Measurements from ENCODE around the gene FILIP1L. TPM values are rescaled to one million over a fixed set of nuclear protein-coding genes. Genes with fewer than 3 reads are reported as not detected.
A peak's percentile ranks its signal among the peaks of the same experiment; 100 is the strongest.

Gene FILIP1L
- total RNA-seq, 1 experiment from 2014 or later, result 0.17 TPM

GRCh38 chr3:99900248-99900647 lies 214.1 kb downstream of the FILIP1L start:
- Histone ChIP-seq H3K27ac (ENCODE audit: low read depth, low read length) (no peak overlapping the region; the same call in 1 of the 2 replicates), H3K9me3 (ENCODE audit: control insufficient read depth in 1 of 2, insufficient read depth in 1 of 2, low read depth in 1 of 2, low read length in 2 of 2) (no peaks in the 10 kb centered on the region), H3K4me1 (ENCODE audit: control insufficient read depth in 1 of 2, insufficient read depth in 2 of 2, low read length in 2 of 2) (peaks cover 32 to 38% of the 10 kb centered on the region in 2 experiments), H3K27me3 (ENCODE audit: insufficient read depth, low read length) (no peaks in the 10 kb centered on the region), H3K36me3 (ENCODE audit: control insufficient read depth in 1 of 2, insufficient read depth in 2 of 2, low read length in 2 of 2) (no peaks in the 10 kb centered on the region), H3K4me3 (replicated peaks in 1 of 2; ENCODE audit: low read depth in 1 of 2, low read length in 2 of 2) (no peak overlapping the region), H3K9me2 (ENCODE audit: insufficient read depth) (no peaks in the 10 kb centered on the region), H4K20me1 (ENCODE audit: insufficient read depth) (no peaks in the 10 kb centered on the region), H3K4me2 (ENCODE audit: low read length) (peak overlapping the region; percentile 76), H3K79me2 (ENCODE audit: insufficient read depth, low read length) (peaks cover 19% of the 10 kb centered on the region; the same call in 1 of the 2 replicates), H2AFZ (ENCODE audit: low read depth, low read length, poor library complexity, severe bottlenecking) (no peak overlapping the region), H3K9ac (ENCODE audit: low read length) (0 out of 2 replicates have a peak overlapping the region, but pooled peaks have one; percentile 20)
- intact Hi-C loops (cut with micrococcal nuclease), result no loop called here
- ChIA-PET CTCF (interaction anchor here (1.3 kb wide), 1 partner anchor 57 kb away, joined by 3 read pairs; no protein-coding TSS in a partner anchor), POLR2A (no interaction called here), RAD21 (ENCODE audit: low non-redundant PET in 1 of 2, low total read pairs in 2 of 2, uncharacterized antibody in 2 of 2, unreplicated experiment in 2 of 2) (no interaction called here)
- no TSS peak for BruUV-seq (replicated peaks)
- DNase-seq (ENCODE audit: low read depth, low spot score), result no peak
- TF ChIP-seq MAX (IDR thresholded peaks at IDR 0.05), result no peak
- ATAC-seq, result no peak

- H3K4me1 ChIP-seq (ENCODE audit: control insufficient read depth in 1 of 2, insufficient read depth in 2 of 2, low read length in 2 of 2), result peaks cover 32 to 43% of the 10 kb centered on the region in 2 experiments
- ATAC-seq, result no peak
Observed at GRCh38 chr3:99899603-99900002, 214.7 kb downstream of the FILIP1L start.

More at GRCh38 chr3:99899603-99900002, 214.7 kb downstream of the FILIP1L start:
- BruUV-seq (replicated peaks), result no TSS peak
- Histone ChIP-seq H3K79me2 (ENCODE audit: insufficient read depth, low read length) (peaks cover 17% of the 10 kb centered on the region; the same call in 1 of the 2 replicates), H4K20me1 (ENCODE audit: insufficient read depth) (no peaks in the 10 kb centered on the region), H2AFZ (ENCODE audit: low read depth, low read length, poor library complexity, severe bottlenecking) (no peak overlapping the region), H3K9me3 (ENCODE audit: control insufficient read depth in 1 of 2, insufficient read depth in 1 of 2, low read depth in 1 of 2, low read length in 2 of 2) (no peaks in the 10 kb centered on the region), H3K4me3 (replicated peaks in 1 of 2; ENCODE audit: low read depth in 1 of 2, low read length in 2 of 2) (no peak overlapping the region), H3K27ac (ENCODE audit: low read depth, low read length) (no peak overlapping the region), H3K9me2 (ENCODE audit: insufficient read depth) (no peaks in the 10 kb centered on the region), H3K9ac (ENCODE audit: low read length) (no peak overlapping the region), H3K27me3 (ENCODE audit: insufficient read depth, low read length) (no peaks in the 10 kb centered on the region), H3K36me3 (ENCODE audit: control insufficient read depth in 1 of 2, insufficient read depth in 2 of 2, low read length in 2 of 2) (no peaks in the 10 kb centered on the region), H3K4me2 (ENCODE audit: low read length) (no peak overlapping the region)
- DNase-seq (ENCODE audit: low read depth, low spot score), result no peak
- ChIA-PET POLR2A (no interaction called here), RAD21 (ENCODE audit: low non-redundant PET in 1 of 2, low total read pairs in 2 of 2, uncharacterized antibody in 2 of 2, unreplicated experiment in 2 of 2) (no interaction called here), CTCF (no interaction called here)
- TF ChIP-seq RAD21 (IDR thresholded peaks at IDR 0.05; ENCODE audit: low read depth) (no peak), POLR2AphosphoS5 (IDR thresholded peaks at IDR 0.05; ENCODE audit: low read depth, low read length) (no peak), YY1 (IDR thresholded peaks at IDR 0.05; ENCODE audit: extremely low read depth, insufficient replicate concordance, low read depth, low read length) (no peak), EZH2phosphoT487 (IDR thresholded peaks at IDR 0.05; ENCODE audit: borderline replicate concordance) (no peak), MAX (IDR thresholded peaks at IDR 0.05) (no peak), CTCF (IDR thresholded peaks at IDR 0.05 in 2 of 3, conservative IDR thresholded peaks at IDR 0.05 in 1 of 3; ENCODE audit: borderline replicate concordance in 1 of 3, insufficient read depth in 1 of 3, low read depth in 2 of 3, low read length in 2 of 3) (no peak), SIN3A (IDR thresholded peaks at IDR 0.05; ENCODE audit: low read depth) (no peak), ELF1 (IDR thresholded peaks at IDR 0.05; ENCODE audit: borderline replicate concordance, low read depth) (no peak), ZBTB33 (IDR thresholded peaks at IDR 0.05; ENCODE audit: extremely low read depth, insufficient replicate concordance, low read length) (no peak), TCF7L2 (IDR thresholded peaks at IDR 0.05; ENCODE audit: borderline replicate concordance, extremely low read depth, insufficient read depth, insufficient read length) (no peak), JUND (IDR thresholded peaks at IDR 0.05) (no peak), ZFX (IDR thresholded peaks at IDR 0.05) (no peak), SRF (IDR thresholded peaks at IDR 0.05; ENCODE audit: low read depth) (no peak)
- intact Hi-C loops (cut with micrococcal nuclease), result no loop called here

All from HCT116 (cell line).